K562 (cell line): ENCODE measurements around the gene EPHA4. TPM values are rescaled to one million over a fixed set of nuclear protein-coding genes. Genes with fewer than 3 reads are reported as not detected.

Source experiments
- ATAC-seq: fragments of 200-7000 bp; cut with Tn5 transposase; 3 replicates; pipeline ENCODE4 v1.9.1; 2020; ENCODE audit warnings: moderate library complexity
- BruUV-seq: library from RNA; stranded (reverse); fragments of 400-500 nt; replicated peaks from 2 replicates; lab custom pipeline; 2021; lab: Mats Ljungman, UMichigan
- CTCF ChIA-PET: fragments of 300-600 bp; formaldehyde crosslinking; extraction: SDS; loops from one replicate; lab custom pipeline; 2021; ENCODE audit warnings: low intra/inter-chr PET ratio; lab: Yijun Ruan, JAX
- POLR2A ChIA-PET: fragments of 300-600, 350-650 bp; sonication (Branson Sonifier 250); formaldehyde crosslinking; extraction: SDS; loops from one replicate; lab custom pipeline; 2021; ENCODE audit warnings: antibody characterized with exemption, inconsistent platforms; lab: Yijun Ruan, JAX
- DNase-seq, 4 experiments: peaks; one replicate each; pipeline versions ENCODE4 v3.0.0 to v3.0.0-alpha.2; 2011 to 2018; ENCODE audit warnings: low spot score in 3 of 4, mixed read lengths in 3 of 4; ENCODE audit errors: extremely low read depth in 1 of 4
- FAIRE-seq: peaks from 2 replicates; lab custom pipeline; 2011; peaks lifted over from hg19 to GRCh38; lab: Jason Lieb, UNC
- H2AFZ ChIP-seq: 2 replicates; pipeline ENCODE4 v1.6.0; 2011; ENCODE audit warnings: low read depth, low read length, control low read depth, inconsistent platforms
- H3K27ac ChIP-seq: fragments of 200-600 bp; 3 replicates; pipeline ENCODE4 v1.8.0; 2011; ENCODE audit warnings: low read depth, mild to moderate bottlenecking, control low read depth, inconsistent platforms, low read length, moderate library complexity, mixed read lengths; ENCODE audit errors: extremely low read depth
- H3K27me3 ChIP-seq, 2 experiments: fragments of 300-600 bp in 1 of 2; 2 replicates in 1 of 2; 3 replicates in 1 of 2; pipeline versions ENCODE4 v1.6.0 to v1.8.0; 2011; ENCODE audit warnings: inconsistent platforms in 2 of 2, low read length in 2 of 2, mild to moderate bottlenecking in 1 of 2, mixed read lengths in 1 of 2, moderate library complexity in 1 of 2; ENCODE audit not compliant: control insufficient read depth in 2 of 2, insufficient read depth in 2 of 2
- H3K36me3 ChIP-seq: fragments of 300-600 bp; 3 replicates; pipeline ENCODE4 v1.8.0; 2011; ENCODE audit warnings: mild to moderate bottlenecking, low read length, inconsistent platforms; ENCODE audit not compliant: control insufficient read depth, insufficient read depth
- H3K4me1 ChIP-seq, 2 experiments: fragments of 200-600 bp in 1 of 2; replicated peaks in 1 of 2; 2 replicates in 1 of 2; 3 replicates in 1 of 2; pipeline versions ENCODE4 v1.5.1 to v1.8.0; 2011; ENCODE audit warnings: inconsistent platforms in 2 of 2, low read length in 2 of 2, mild to moderate bottlenecking in 1 of 2, mixed read lengths in 1 of 2, moderate library complexity in 1 of 2; ENCODE audit not compliant: control insufficient read depth in 2 of 2, insufficient read depth in 2 of 2
- H3K4me2 ChIP-seq: 2 replicates; pipeline ENCODE4 v1.6.1; 2011; ENCODE audit warnings: low read length, control low read depth, inconsistent platforms, mixed read lengths; ENCODE audit not compliant: insufficient read depth
- H3K4me3 ChIP-seq: fragments of 200-600 bp; sonication (generic), shearing (Covaris generic); 2 replicates; pipeline ENCODE4 v1.5.1; 2016; ENCODE audit warnings: control low read depth, inconsistent platforms
- H3K79me2 ChIP-seq: fragments of 200-600 bp; 3 replicates; pipeline ENCODE4 v1.8.0; 2011; ENCODE audit warnings: low read length, inconsistent platforms; ENCODE audit not compliant: control insufficient read depth, insufficient read depth
- H3K9ac ChIP-seq, 2 experiments: 2 replicates each; pipeline versions ENCODE4 v1.6.0 to v1.6.1; 2011; ENCODE audit warnings: low read depth in 2 of 2, low read length in 2 of 2, control low read depth in 1 of 2, inconsistent platforms in 1 of 2, mild to moderate bottlenecking in 1 of 2, mixed read lengths in 1 of 2; ENCODE audit not compliant: insufficient read depth in 1 of 2
- H3K9me1 ChIP-seq: one replicate; pipeline ENCODE4 v1.6.0; 2011; ENCODE audit warnings: inconsistent platforms, mild to moderate bottlenecking, low read length, moderate library complexity; ENCODE audit not compliant: control insufficient read depth, insufficient read depth
- H3K9me3 ChIP-seq: replicated peaks from 2 replicates; pipeline ENCODE4 v1.5.1; 2011; ENCODE audit warnings: low read depth, low read length, inconsistent platforms; ENCODE audit not compliant: control insufficient read depth, insufficient read depth
- H4K20me1 ChIP-seq: replicated peaks from 2 replicates; pipeline ENCODE4 v1.6.1; 2011; ENCODE audit warnings: low read length, inconsistent platforms, mixed read lengths; ENCODE audit not compliant: control insufficient read depth, insufficient read depth
- BDP1 ChIP-seq: IDR thresholded peaks from 3 replicates; pipeline ENCODE4 v1.6.1; 2011; ENCODE audit not compliant: insufficient read length, insufficient read depth
- CGGBP1 ChIP-seq: fragments of 250-450 bp; sonication (Bioruptor Pico); IDR thresholded peaks from 2 replicates; pipeline ENCODE4 v1.9.0; 2021; ENCODE audit warnings: mild to moderate bottlenecking
- CHD2 ChIP-seq: IDR thresholded peaks from 2 replicates; pipeline ENCODE4 v1.6.1; 2011; ENCODE audit warnings: low read depth, low read length
- DNMT1 ChIP-seq: fragments of 450-650 bp; IDR thresholded peaks from 2 replicates; pipeline ENCODE4 v1.6.1; 2016; ENCODE audit warnings: antibody characterized with exemption, mild to moderate bottlenecking
- E2F5 ChIP-seq: sonication (generic); formaldehyde crosslinking; IDR thresholded peaks from 2 replicates; pipeline ENCODE4 v1.8.0; 2022; ENCODE audit warnings: mild to moderate bottlenecking, missing genetic modification reagents
- EP400 ChIP-seq: fragments of 450-650 bp; IDR thresholded peaks from 2 replicates; pipeline ENCODE4 v1.6.1; 2017; ENCODE audit warnings: antibody characterized with exemption, mild to moderate bottlenecking, moderate library complexity
- LEF1 ChIP-seq: fragments of 450-650 bp; IDR thresholded peaks from 2 replicates; pipeline ENCODE4 v1.6.1; 2016; ENCODE audit warnings: mild to moderate bottlenecking
- MLLT1 ChIP-seq, 2 experiments: fragments of 450-650 bp; IDR thresholded peaks; 2 replicates each; pipeline ENCODE4 v1.6.1; 2016
- PURB ChIP-seq: sonication (generic); formaldehyde crosslinking; IDR thresholded peaks from 2 replicates; pipeline ENCODE4 v1.9.0; 2021; ENCODE audit warnings: low read depth, mild to moderate bottlenecking, missing genetic modification reagents
- RBM39 ChIP-seq: fragments of 200-400 bp; formaldehyde crosslinking; optimal IDR thresholded peaks from 2 replicates; pipeline ENCODE3; 2018; ENCODE audit warnings: low read depth, low read length
- TCF7L2 ChIP-seq: fragments of 150-350 bp; IDR thresholded peaks from 2 replicates; pipeline ENCODE4 v1.6.1; 2016; ENCODE audit warnings: low read depth, mild to moderate bottlenecking, low read length, moderate library complexity
- ZBTB5 ChIP-seq: fragments of 450-650 bp; IDR thresholded peaks from 2 replicates; pipeline ENCODE4 v1.6.1; 2017; ENCODE audit warnings: antibody characterized with exemption
- ZFX ChIP-seq: sonication (generic); formaldehyde crosslinking; IDR thresholded peaks from 2 replicates; pipeline ENCODE4 v1.8.0; 2022; ENCODE audit warnings: mild to moderate bottlenecking, missing genetic modification reagents, moderate library complexity
- ZNF76 ChIP-seq: fragments of 250-450 bp; sonication (Bioruptor Pico); IDR thresholded peaks from 2 replicates; pipeline ENCODE4 v1.4.0; 2020; ENCODE audit warnings: mild to moderate bottlenecking, moderate library complexity, borderline replicate concordance
- WGBS: fragments of 100-300 bp; shearing (Covaris generic); methylation state at CpG from one replicate; pipeline ENCODE4 v1.1.6; 2016; ENCODE audit warnings: low coverage, mixed read lengths; ENCODE audit not compliant: insufficient coverage; ENCODE audit errors: missing lambda C conversion rate; 5-methylcytosine and 5-hydroxymethylcytosine counted together
- in situ Hi-C: fragments of 300-500 bp; cut with MboI; formaldehyde crosslinking; loops from 4 replicates; pipeline ENCODE4 v1.15.0; 2018; ENCODE audit warnings: inconsistent platforms, mixed read lengths
- intact Hi-C: fragments of 100-400 bp; cut with micrococcal nuclease; formaldehyde crosslinking; loops from 2 replicates; pipeline ENCODE4 v1.14.2; 2022
- polyA plus RNA-seq, 8 experiments: library from polyadenylated mRNA; depleted of rRNA in 4 of 8; stranded (reverse) in 5 of 8; unstranded in 3 of 8; fragments of >200 nt; fragmentation: Nextera tagmentation in 2 of 8; fragmentation: Illumina TruSeq in 1 of 8; extraction: Ambion mirVana in 2 of 8; extraction: Trizol in 1 of 8; gene quantifications; 2 replicates each; pipeline versions ENCODE4 v1.2.1 to v1.2.3, GENCODE V29; 2011 to 2014; ENCODE audit warnings: inconsistent platforms in 1 of 8, missing spikeins in 1 of 8
- total RNA-seq, 7 experiments: library from RNA; depleted of rRNA in 6 of 7; stranded (reverse); fragments of >200 nt in 6 of 7; fragmentation: Illumina TruSeq in 2 of 7; extraction: Trizol in 2 of 7; gene quantifications; 2 replicates each; pipeline versions ENCODE4 v1.2.1 to v1.2.3, GENCODE V29; 2011 to 2021; ENCODE audit warnings: low replicate concordance in 1 of 7

The EPHA4 gene
- total and polyA plus RNA-seq, 9 of the 15 experiments (the other 6 are each of a cell fraction or from before 2014, with no cell fraction given), result 0.07 to 0.09 (median 0.07) TPM; not detected in 6

GRCh38 chr2:221535824-221536223, 36.3 kb downstream of the EPHA4 start:
- 0% methylated on average over 2 of the region's 2 CpGs for WGBS
- Histone ChIP-seq H3K9me1 (no peaks in the 10 kb centered on the region), H4K20me1 (no peaks in the 10 kb centered on the region), H3K79me2 (no peaks in the 10 kb centered on the region), H2AFZ (no peak overlapping the region), H3K9me3 (no peaks in the 10 kb centered on the region)
- DNase-seq, result no peak
- POLR2A ChIA-PET, result no interaction called here
- no peak for FAIRE-seq
- in situ Hi-C loops, result no loop called here
- TF ChIP-seq E2F5 (no peak), EP400 (no peak)
- TF ChIP-seq, all 486 proteins: peak for 0
- Histone ChIP-seq H3K4me3 (no peak overlapping the region), H3K27ac (no peak overlapping the region), H3K9ac (no peak overlapping the region), H3K27me3 (no peaks in the 10 kb centered on the region), H3K4me2 (no peak overlapping the region), H3K4me1 (no peaks in the 10 kb centered on the region), H3K36me3 (no peaks in the 10 kb centered on the region)
- BruUV-seq, result no TSS peak
- ATAC-seq, result no peak
- intact Hi-C loops, result no loop called here
- CTCF ChIA-PET, result no interaction called here

- CTCF ChIA-PET, result no interaction called here
- no TSS peak for BruUV-seq
- no peak overlapping the region for H3K27ac ChIP-seq
- H3K9ac ChIP-seq, result no peak overlapping the region
- no peaks in the 10 kb centered on the region for H3K9me1 ChIP-seq
- WGBS, result 0% methylated on average over 6 of the region's 6 CpGs
- FAIRE-seq, result no peak
- no peaks in the 10 kb centered on the region for H4K20me1 ChIP-seq
- H3K4me3 ChIP-seq, result no peak overlapping the region
- H3K9me3 ChIP-seq, result no peaks in the 10 kb centered on the region
- H3K4me2 ChIP-seq, result no peak overlapping the region
- no peak overlapping the region for H2AFZ ChIP-seq
- no peaks in the 10 kb centered on the region for H3K79me2 ChIP-seq
- no peaks in the 10 kb centered on the region for H3K36me3 ChIP-seq
- no peak for ATAC-seq
- no peaks in the 10 kb centered on the region for H3K27me3 ChIP-seq
- POLR2A ChIA-PET, result no interaction called here
- DNase-seq, result no peak
- in situ Hi-C loops, result no loop called here
- H3K4me1 ChIP-seq, result no peaks in the 10 kb centered on the region
- intact Hi-C loops, result no loop called here
- TF ChIP-seq CHD2 (no peak), TCF7L2 (no peak), PURB (no peak), ZFX (no peak), BDP1 (no peak), ZNF76 (CRISPR knock-in tag) (no peak), DNMT1 (no peak), CGGBP1 (CRISPR knock-in tag) (no peak), LEF1 (no peak), RBM39 (no peak), ZBTB5 (no peak), MLLT1 (IDR thresholded peaks at IDR 0.05) (no peak)
These were observed 38.8 kb downstream of the EPHA4 start for GRCh38 chr2:221533299-221533698.
